ENCODE results near the gene AMIGO2.

AMIGO2 gene

DNA sequence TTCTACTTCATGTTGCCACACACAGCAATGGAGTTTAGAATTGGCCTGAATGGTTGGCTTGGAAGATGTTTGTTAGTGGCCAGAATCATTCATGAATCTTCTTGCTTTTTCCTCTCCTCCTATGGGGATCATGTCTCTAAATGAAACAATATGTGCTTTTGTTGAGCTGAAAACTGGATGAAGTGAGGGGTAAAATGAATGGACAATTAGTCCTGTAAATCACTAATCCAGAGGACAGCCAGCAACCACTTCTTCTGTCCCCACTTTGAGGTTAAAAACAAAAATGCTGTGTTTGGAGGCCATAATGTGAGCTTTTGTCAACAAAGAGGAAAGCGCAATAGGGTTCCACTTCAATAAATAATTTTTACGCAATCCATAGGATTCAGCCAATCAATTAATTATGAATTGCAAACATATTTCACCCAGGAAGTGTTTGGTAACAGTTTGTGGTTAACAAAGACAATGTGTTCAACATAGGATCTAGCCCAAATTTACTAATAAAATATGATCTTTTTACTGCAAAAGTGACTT, 30.3 kb upstream of the AMIGO2 start:
- H3K4me3 ChIP-seq (ENCODE audit: low read depth, low read length), result no peak overlapping the region
- DNase-seq (ENCODE audit: low read depth), result no peak
- TF ChIP-seq, protein P1, sequence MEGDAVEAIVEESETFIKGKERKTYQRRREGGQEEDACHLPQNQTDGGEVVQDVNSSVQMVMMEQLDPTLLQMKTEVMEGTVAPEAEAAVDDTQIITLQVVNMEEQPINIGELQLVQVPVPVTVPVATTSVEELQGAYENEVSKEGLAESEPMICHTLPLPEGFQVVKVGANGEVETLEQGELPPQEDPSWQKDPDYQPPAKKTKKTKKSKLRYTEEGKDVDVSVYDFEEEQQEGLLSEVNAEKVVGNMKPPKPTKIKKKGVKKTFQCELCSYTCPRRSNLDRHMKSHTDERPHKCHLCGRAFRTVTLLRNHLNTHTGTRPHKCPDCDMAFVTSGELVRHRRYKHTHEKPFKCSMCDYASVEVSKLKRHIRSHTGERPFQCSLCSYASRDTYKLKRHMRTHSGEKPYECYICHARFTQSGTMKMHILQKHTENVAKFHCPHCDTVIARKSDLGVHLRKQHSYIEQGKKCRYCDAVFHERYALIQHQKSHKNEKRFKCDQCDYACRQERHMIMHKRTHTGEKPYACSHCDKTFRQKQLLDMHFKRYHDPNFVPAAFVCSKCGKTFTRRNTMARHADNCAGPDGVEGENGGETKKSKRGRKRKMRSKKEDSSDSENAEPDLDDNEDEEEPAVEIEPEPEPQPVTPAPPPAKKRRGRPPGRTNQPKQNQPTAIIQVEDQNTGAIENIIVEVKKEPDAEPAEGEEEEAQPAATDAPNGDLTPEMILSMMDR (IDR thresholded peaks at IDR 0.05; ENCODE audit: insufficient read depth, low read depth, low read length, missing control alignments), result no peak

DNA sequence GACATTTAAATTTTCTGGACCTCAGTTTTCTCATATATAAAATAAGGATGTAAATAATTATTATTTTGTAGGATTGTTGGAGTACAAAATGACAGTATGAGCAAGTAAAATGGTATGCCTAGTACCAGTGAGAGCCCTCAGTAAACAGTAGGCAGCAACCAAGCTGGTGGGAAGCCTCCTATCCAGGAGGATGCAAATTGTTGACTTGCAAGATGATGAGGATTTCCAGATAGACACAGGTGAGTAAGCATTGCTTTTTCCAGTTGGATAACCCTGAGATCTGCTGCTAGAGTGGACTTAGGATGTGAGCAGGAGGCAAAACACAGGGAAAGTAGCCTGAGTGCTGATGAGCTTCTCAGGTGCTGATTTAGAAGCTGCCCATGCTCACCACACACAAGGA, 28.2 kb upstream of the AMIGO2 start:
- TF ChIP-seq, protein P1 (IDR thresholded peaks at IDR 0.05; ENCODE audit: insufficient read depth, low read depth, low read length, missing control alignments), result no peak
- DNase-seq (ENCODE audit: low read depth), result no peak
- H3K4me3 ChIP-seq (ENCODE audit: low read depth, low read length), result no peak overlapping the region

DNA sequence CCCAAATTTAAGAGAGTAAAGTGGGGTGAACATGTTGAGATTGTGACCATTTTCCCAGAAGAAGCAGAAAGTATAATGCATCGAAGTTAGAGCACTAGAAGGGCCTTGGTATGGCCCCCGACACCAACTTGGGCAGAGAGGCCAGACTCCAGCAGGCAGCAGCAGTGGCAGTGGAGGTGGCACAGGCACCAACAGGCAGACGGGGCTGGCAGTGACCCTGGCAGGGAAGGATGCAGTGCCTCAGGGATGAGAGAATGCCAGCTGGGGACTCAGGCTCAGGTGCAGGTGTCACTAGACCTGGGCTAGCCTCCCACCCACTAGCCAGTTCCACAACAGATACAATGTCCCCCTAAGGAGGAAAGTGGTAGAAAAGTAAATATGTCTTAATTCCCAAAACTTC, 27.7 kb upstream of the AMIGO2 start:
- TF ChIP-seq, protein P1 (IDR thresholded peaks at IDR 0.05; ENCODE audit: insufficient read depth, low read depth, low read length, missing control alignments), result no peak
- no peak for DNase-seq (ENCODE audit: low read depth)
- H3K4me3 ChIP-seq (ENCODE audit: low read depth, low read length), result no peak overlapping the region

DNA sequence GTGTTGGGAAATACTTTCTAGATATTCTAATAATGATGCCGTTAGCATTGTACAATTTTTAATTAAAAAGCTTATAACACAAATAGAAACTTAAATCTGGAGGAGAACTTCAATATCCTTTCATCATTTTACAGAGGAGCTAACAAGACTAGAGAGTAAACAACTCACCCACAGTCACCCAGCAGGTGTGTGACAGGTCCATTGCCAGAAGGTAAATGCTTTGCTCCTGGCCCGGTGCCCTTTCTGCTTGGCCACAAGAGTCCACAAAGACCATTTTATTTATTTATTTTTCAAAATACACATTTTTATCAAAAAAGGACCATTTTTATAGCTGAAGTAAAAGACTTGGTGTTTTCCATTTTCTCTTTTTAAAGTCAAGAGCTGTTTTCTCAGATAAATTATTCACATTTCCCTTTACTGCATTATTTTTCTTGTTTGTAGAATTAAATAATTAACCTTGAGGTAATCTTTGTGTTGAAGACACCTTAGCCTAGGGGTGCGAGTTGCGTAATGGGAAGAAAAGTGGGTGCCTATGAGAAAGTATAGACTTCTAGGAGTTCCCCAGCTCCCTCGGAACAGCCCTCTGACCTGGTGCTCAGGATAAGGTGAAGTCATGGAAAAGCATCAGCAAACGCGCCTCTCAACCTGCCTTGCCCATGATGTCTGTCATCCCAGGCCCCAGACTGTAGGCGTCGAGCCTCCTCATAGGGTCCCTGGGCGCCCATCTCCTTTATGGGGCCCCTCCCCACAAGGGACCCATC, 26.3 kb upstream of the AMIGO2 start:
- TF ChIP-seq, protein P1 (IDR thresholded peaks at IDR 0.05; ENCODE audit: insufficient read depth, low read depth, low read length, missing control alignments), result no peak
- DNase-seq (ENCODE audit: low read depth), result no peak
- no peak overlapping the region for H3K4me3 ChIP-seq (ENCODE audit: low read depth, low read length)

DNA sequence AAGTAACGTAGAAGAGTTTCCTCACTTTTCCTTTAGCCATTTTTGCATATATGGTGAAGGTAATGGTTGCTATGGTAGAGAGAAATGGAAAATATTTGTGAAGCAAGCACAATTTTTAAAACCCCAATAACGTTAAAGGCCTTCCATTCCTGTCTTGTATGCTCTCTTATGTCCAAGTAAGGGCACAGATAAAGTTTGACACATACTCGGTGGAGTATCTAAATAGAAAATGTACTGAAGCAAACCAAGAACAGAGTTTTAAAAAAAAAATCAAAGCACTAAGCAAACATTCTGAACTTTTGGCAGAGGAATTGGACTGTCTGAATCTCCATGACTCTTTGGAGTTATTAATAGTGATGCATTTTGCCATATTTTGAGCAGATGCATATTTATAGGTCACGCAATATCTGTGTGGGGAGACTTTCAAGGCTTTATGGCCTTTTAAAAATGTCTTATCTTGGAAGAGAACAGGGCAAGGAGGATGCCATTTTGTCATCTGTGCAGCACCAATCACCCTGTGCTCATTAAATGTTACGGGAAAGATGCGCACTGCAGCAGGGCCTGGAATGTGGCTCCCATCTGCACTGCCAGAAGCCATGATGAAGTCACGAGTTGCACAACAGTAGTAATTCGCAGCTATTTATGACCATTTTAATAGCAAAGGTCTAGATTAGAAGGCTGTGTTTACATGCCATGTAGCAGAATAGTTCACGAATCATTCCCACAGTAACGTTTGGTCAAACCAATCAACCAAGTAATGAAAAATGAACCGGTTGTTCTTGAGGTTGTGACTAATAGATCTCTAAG, 23.3 kb upstream of the AMIGO2 start:
- no peak for DNase-seq (ENCODE audit: low read depth)
- TF ChIP-seq, protein P1 (IDR thresholded peaks at IDR 0.05; ENCODE audit: insufficient read depth, low read depth, low read length, missing control alignments), result no peak
- H3K4me3 ChIP-seq (ENCODE audit: low read depth, low read length), result no peak overlapping the region

DNA sequence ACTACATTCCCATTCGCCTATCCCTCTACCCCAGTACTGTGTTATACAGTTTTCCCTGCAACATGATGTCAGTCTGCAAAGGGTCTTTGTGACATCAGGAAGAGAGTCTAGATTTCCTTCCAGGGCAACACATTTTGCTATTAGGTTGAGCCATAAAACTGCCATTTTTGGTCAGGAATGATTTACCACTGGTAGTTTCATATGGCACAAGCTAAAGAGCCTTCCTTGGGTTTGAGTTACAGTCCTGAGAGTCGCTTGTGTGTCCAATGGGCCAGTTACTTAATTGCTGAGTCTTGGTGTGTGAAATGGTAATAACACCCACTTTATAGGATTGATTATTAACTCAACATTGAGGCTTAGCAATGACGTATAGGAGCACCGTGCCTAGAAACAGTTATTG, 22.6 kb upstream of the AMIGO2 start:
- TF ChIP-seq, protein P1 (IDR thresholded peaks at IDR 0.05; ENCODE audit: insufficient read depth, low read depth, low read length, missing control alignments), result no peak
- H3K4me3 ChIP-seq (ENCODE audit: low read depth, low read length), result no peak overlapping the region
- DNase-seq (ENCODE audit: low read depth), result no peak
